Activated CD8-positive, alpha-beta T cell treated with anti-CD3 and anti-CD28 coated beads for 36 hours (primary cell): ENCODE results near the gene SLC22A23. TPM values are rescaled to one million over a fixed set of nuclear protein-coding genes. Genes with fewer than 3 reads are reported as not detected.
A peak's percentile ranks its signal among the peaks of the same experiment; 100 is the strongest.

Experiments used
- ATAC-seq: fragments of 200-7000 bp; cut with Tn5 transposase; one replicate; pipeline ENCODE4 v1.10.0; 2021; ENCODE audit warnings: mild to moderate bottlenecking, moderate library complexity
- CTCF ChIA-PET: fragments of 350-600 bp; sonication (Branson Sonifier 250); formaldehyde crosslinking; loops from one replicate; lab custom pipeline; 2021; ENCODE audit warnings: antibody characterized with exemption; lab: Charles Lee
- POLR2A ChIA-PET: fragments of 350-600 bp; sonication (Branson Sonifier 250); formaldehyde crosslinking; loops from one replicate; lab custom pipeline; 2021; ENCODE audit warnings: antibody characterized with exemption; lab: Charles Lee
- DNase-seq: peaks from one replicate; pipeline ENCODE4 v3.0.0-alpha.2; 2020
- H3K27ac Mint-ChIP-seq: one replicate; pipeline ENCODE4 v1.8.0; 2021; ENCODE audit warnings: mild to moderate bottlenecking, mixed read lengths
- H3K27me3 Mint-ChIP-seq: one replicate; pipeline ENCODE4 v1.8.0; 2021; ENCODE audit warnings: mixed read lengths
- H3K36me3 Mint-ChIP-seq: one replicate; pipeline ENCODE4 v1.8.0; 2021; ENCODE audit warnings: low read depth, mixed read lengths
- H3K4me1 Mint-ChIP-seq: one replicate; pipeline ENCODE4 v1.8.0; 2021; ENCODE audit warnings: low read depth, mixed read lengths
- H3K4me3 Mint-ChIP-seq: one replicate; pipeline ENCODE4 v1.8.0; 2021; ENCODE audit warnings: mild to moderate bottlenecking, moderate library complexity, mixed read lengths
- H3K9me3 Mint-ChIP-seq: one replicate; pipeline ENCODE4 v1.8.0; 2021; ENCODE audit warnings: mixed read lengths
- CTCF ChIP-seq: fragments of 200-600 bp; IDR thresholded peaks from one replicate; pipeline ENCODE4 v1.8.0; 2022; ENCODE audit warnings: antibody characterized with exemption, mild to moderate bottlenecking
- intact Hi-C: fragments of 100-400 bp; cut with micrococcal nuclease; formaldehyde crosslinking; loops from one replicate; pipeline ENCODE4 v1.10.0; 2022
- total RNA-seq, 2 experiments: library from RNA; stranded (reverse); gene quantifications; one replicate each; pipeline ENCODE4 v1.2.3, GENCODE V29; 2021

SLC22A23 gene
- total RNA-seq, 2 experiments from 2014 or later, result 0.16 to 0.34 TPM

- no peak for TF ChIP-seq CTCF
- DNase-seq, result no peak
- intact Hi-C loops, result no loop called here
- Mint-ChIP-seq H3K9me3 (no peaks in the 10 kb centered on the region), H3K27me3 (no peaks in the 10 kb centered on the region), H3K4me3 (no peak overlapping the region), H3K4me1 (peaks cover 11% of the 10 kb centered on the region), H3K36me3 (no peaks in the 10 kb centered on the region), H3K27ac (no peak overlapping the region)
- ChIA-PET POLR2A (interaction anchor here (1.2 kb wide), 1 partner anchor 28 kb away, joined by 3 read pairs; no protein-coding TSS in a partner anchor), CTCF (no interaction called here)
- no peak for ATAC-seq
Observed at GRCh38 chr6:3327403-3327802, 129.4 kb downstream of the SLC22A23 start.

GRCh38 chr6:3326981-3327380 is 129.9 kb downstream of the SLC22A23 start:
- ChIA-PET CTCF (no interaction called here), POLR2A (interaction anchor here (1.2 kb wide), 1 partner anchor 28 kb away, joined by 3 read pairs; no protein-coding TSS in a partner anchor)
- peaks cover 11% of the 10 kb centered on the region for H3K4me1 Mint-ChIP-seq
- no peak for TF ChIP-seq CTCF
- no peak overlapping the region for H3K27ac Mint-ChIP-seq
- H3K4me3 Mint-ChIP-seq, result no peak overlapping the region
- ATAC-seq (no peak), DNase-seq (no peak)
- H3K9me3 Mint-ChIP-seq, result no peaks in the 10 kb centered on the region
- intact Hi-C loops, result no loop called here
- no peaks in the 10 kb centered on the region for H3K36me3 Mint-ChIP-seq
- no peaks in the 10 kb centered on the region for H3K27me3 Mint-ChIP-seq

GRCh38 chr6:3326184-3326971 is 130.5 kb downstream of the SLC22A23 start:
- POLR2A ChIA-PET, result interaction anchor here (1.2 kb wide), 1 partner anchor 27 kb away, joined by 3 read pairs; no protein-coding TSS in a partner anchor
- no peaks in the 10 kb centered on the region for H3K36me3 Mint-ChIP-seq
- intact Hi-C loops, result no loop called here
- no peak overlapping the region for H3K27ac Mint-ChIP-seq
- peaks cover 11% of the 10 kb centered on the region for H3K4me1 Mint-ChIP-seq
- CTCF ChIA-PET, result no interaction called here
- no peaks in the 10 kb centered on the region for H3K9me3 Mint-ChIP-seq
- H3K27me3 Mint-ChIP-seq, result no peaks in the 10 kb centered on the region
- TF ChIP-seq CTCF, result no peak
- DNase-seq (no peak), ATAC-seq (no peak)
- no peak overlapping the region for H3K4me3 Mint-ChIP-seq

- Mint-ChIP-seq H3K27me3 (no peaks in the 10 kb centered on the region), H3K4me1 (peaks cover 11% of the 10 kb centered on the region), H3K27ac (no peak overlapping the region), H3K36me3 (no peaks in the 10 kb centered on the region), H3K4me3 (no peak overlapping the region), H3K9me3 (no peaks in the 10 kb centered on the region)
- DNase-seq, result no peak
- intact Hi-C loops, result no loop called here
- POLR2A ChIA-PET, result no interaction called here
- TF ChIP-seq CTCF, result no peak
- CTCF ChIA-PET, result interaction anchor here (1.3 kb wide), 1 partner anchor 44 kb away, joined by 3 read pairs; no protein-coding TSS in a partner anchor
- no peak for ATAC-seq
Observed at GRCh38 chr6:3325210-3325609, 131.6 kb downstream of the SLC22A23 start.

GRCh38 chr6:3324262-3324942 is 132.4 kb downstream of the SLC22A23 start:
- no peaks in the 10 kb centered on the region for H3K27me3 Mint-ChIP-seq
- H3K9me3 Mint-ChIP-seq, result no peaks in the 10 kb centered on the region
- H3K36me3 Mint-ChIP-seq, result no peaks in the 10 kb centered on the region
- DNase-seq (peak; percentile 76), ATAC-seq (peak; percentile 93)
- CTCF ChIA-PET, result interaction anchor here (1.3 kb wide), 1 partner anchor 43 kb away, joined by 3 read pairs; no protein-coding TSS in a partner anchor
- intact Hi-C loops, result no loop called here
- H3K4me3 Mint-ChIP-seq, result no peak overlapping the region
- peaks cover 11% of the 10 kb centered on the region for H3K4me1 Mint-ChIP-seq
- POLR2A ChIA-PET, result interaction anchor here (1.2 kb wide), 1 partner anchor 12 kb away, joined by 3 read pairs; no protein-coding TSS in a partner anchor
- TF ChIP-seq CTCF, result no peak
- no peak overlapping the region for H3K27ac Mint-ChIP-seq
